GM12873 (cell line): ENCODE results near the gene PTPN23.

Experiments
- TF ChIP-seq, protein P1 (sequence below): IDR thresholded peaks from 2 replicates; pipeline ENCODE4 v1.5.1; 2012; ENCODE audit warnings: low read depth, mild to moderate bottlenecking, moderate library complexity, low read length, control low read depth; ENCODE audit not compliant: insufficient read depth; ENCODE audit errors: missing control alignments

The PTPN23 gene

GRCh38 chr3:47385007-47385406 is 4.2 kb downstream of the PTPN23 start:
- TF ChIP-seq, protein P1, sequence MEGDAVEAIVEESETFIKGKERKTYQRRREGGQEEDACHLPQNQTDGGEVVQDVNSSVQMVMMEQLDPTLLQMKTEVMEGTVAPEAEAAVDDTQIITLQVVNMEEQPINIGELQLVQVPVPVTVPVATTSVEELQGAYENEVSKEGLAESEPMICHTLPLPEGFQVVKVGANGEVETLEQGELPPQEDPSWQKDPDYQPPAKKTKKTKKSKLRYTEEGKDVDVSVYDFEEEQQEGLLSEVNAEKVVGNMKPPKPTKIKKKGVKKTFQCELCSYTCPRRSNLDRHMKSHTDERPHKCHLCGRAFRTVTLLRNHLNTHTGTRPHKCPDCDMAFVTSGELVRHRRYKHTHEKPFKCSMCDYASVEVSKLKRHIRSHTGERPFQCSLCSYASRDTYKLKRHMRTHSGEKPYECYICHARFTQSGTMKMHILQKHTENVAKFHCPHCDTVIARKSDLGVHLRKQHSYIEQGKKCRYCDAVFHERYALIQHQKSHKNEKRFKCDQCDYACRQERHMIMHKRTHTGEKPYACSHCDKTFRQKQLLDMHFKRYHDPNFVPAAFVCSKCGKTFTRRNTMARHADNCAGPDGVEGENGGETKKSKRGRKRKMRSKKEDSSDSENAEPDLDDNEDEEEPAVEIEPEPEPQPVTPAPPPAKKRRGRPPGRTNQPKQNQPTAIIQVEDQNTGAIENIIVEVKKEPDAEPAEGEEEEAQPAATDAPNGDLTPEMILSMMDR, result no peak

DNA sequence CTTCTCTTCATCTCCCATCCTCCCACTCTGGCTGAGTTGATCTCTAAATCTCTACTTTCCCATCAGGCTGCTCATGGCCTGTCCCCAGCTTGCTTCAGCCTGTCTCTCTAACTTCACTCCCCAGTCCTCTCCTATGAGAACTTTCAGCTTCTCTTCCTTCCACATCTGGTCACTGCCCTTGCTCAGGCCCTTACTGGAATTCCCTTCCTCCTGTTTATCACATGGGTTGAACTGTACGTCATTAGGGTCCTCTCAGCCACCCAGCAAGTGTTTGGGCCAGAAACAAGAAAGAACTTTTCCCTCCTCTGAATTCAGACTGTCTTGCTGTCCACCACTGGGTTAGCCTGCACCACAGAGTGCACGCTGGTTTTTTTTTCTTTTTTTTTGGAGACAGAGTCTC is 5.0 kb downstream of the PTPN23 start:
- TF ChIP-seq, protein P1, result no peak

DNA sequence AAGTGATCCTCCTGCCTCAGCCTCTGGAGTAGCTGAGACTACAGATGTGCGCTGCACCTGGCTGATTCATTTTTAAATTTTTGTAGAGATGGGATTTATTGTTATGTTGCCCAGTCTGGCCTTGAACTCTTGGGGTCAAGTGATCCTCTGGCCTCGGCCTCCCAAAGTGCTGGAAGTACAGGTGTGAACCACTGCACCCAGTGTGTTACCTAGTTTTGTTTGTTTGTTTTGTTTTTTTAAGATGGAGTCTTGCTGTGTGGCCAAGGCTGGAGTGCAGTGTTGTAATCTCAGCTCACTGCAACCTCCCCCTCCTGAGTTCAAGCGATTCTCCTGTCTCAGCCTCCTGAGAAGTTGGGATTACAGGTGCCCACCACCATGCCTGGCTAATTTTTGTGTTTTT is 12.1 kb downstream of the PTPN23 start:
- TF ChIP-seq, protein P1, result no peak

DNA sequence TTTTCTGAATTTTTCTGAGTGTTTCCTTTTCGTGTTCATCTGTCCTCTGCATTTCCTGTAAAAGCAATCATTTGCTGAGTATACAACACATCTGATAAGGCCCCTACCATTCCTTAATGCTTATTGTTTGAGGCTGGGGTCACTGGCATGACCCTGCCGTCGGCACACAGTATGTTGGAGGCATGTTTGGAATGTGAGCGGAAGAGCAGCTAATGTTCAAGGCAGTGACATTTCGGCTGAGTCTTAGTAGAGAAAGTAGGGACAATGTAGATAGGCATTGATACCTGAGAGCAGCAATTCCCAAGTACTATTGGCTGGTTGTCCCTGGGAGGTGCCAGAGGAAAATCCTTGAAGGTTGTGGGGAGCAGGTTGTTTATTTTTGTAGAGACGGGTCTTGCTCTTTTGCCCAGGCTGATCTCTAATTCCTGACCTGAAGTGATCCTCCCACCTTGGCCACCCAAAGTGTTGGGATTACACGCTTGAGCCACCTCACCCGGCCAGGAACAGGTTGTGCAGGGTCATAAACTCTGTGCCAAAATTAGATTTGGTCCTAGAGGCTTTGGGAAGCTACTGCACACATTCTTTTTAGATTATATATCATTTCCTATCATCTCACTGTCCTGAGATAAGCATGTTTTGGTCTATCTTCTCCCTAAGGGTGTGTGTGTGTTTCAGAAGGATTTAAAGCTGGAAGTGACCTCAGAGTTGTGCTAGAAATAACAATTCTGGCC is 13.5 kb downstream of the PTPN23 start:
- TF ChIP-seq, protein P1, result no peak

GRCh38 chr3:47394881-47395280 is 14.1 kb downstream of the PTPN23 start:
- TF ChIP-seq, protein P1, result no peak

DNA sequence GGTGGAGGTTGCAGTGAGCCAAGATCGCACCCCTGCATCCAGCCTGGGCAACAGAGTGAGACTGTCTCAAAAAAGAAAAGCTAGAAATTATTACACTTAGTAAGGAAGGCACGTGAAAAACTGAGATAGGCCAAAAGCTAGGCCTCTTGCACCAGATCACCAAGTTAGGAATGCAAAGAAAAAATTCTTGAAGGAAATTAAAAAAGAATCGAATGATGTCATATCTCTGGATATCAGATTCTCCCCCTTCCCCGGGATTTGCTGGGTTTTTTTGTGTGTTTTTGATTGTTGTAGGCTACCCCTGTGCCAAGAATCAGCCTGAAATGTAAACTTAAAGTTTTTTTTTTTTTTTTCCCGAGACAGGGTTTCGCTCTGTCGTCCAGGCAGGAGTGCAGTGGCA is 17.4 kb downstream of the PTPN23 start:
- TF ChIP-seq, protein P1, result no peak

DNA sequence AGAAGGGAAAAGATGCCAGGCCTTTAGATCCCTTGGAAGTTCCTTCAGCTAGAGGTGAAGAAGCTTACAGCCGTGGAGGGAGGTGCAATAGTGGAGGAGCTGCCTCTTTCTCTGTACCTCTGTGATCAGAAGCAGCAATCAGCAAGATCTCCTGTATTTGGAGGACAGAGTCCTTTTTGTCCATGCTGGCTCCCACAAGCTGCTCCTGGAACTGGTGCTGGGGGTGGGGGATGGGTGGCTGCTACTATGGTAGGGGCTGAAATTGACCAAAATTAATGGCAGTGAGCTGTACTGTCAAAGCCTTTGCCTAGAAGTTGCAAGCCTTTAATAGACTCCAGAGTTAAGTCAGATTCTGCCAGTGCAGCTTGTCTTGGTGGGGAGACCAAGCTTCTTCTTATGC is 18.2 kb downstream of the PTPN23 start:
- TF ChIP-seq, protein P1, result no peak
